K562 (cell line): ENCODE data around the gene GGA2. TPM values are rescaled to one million over a fixed set of nuclear protein-coding genes. Genes with fewer than 3 reads are reported as not detected.

ENCODE experiments used
- CBX5 ChIP-seq: IDR thresholded peaks from 2 replicates; pipeline ENCODE4 v1.6.1; 2014; ENCODE audit warnings: low read depth, borderline replicate concordance
- HDAC3 ChIP-seq: fragments of 450-650 bp; IDR thresholded peaks from 2 replicates; pipeline ENCODE4 v1.6.1; 2018; ENCODE audit warnings: borderline replicate concordance, mild to moderate bottlenecking, moderate library complexity; ENCODE audit not compliant: partially characterized antibody
- MCM7 ChIP-seq, 2 experiments: fragments of 450-650 bp; IDR thresholded peaks; 2 replicates each; pipeline ENCODE4 v1.6.1; 2016 to 2018
- MEIS2 ChIP-seq: fragments of 450-650 bp; IDR thresholded peaks from 2 replicates; pipeline ENCODE4 v1.6.1; 2014; ENCODE audit warnings: mild to moderate bottlenecking; ENCODE audit not compliant: partially characterized antibody
- MGA ChIP-seq: fragments of 450-650 bp; IDR thresholded peaks from 2 replicates; pipeline ENCODE4 v1.6.1; 2016; ENCODE audit warnings: mild to moderate bottlenecking, moderate library complexity
- NR4A1 ChIP-seq, 2 experiments: fragments of 250-450 bp in 1 of 2; fragments of 450-650 bp in 1 of 2; sonication (Bioruptor Pico) in 1 of 2; IDR thresholded peaks; 2 replicates each; pipeline versions ENCODE4 v1.4.0 to v1.6.1; 2016 to 2020; ENCODE audit warnings: mild to moderate bottlenecking in 2 of 2, missing compliant biosample characterization in 1 of 2, missing genetic modification characterization in 1 of 2, moderate library complexity in 1 of 2
- NUFIP1 ChIP-seq: fragments of 450-650 bp; IDR thresholded peaks from 2 replicates; pipeline ENCODE4 v1.6.1; 2018; ENCODE audit not compliant: partially characterized antibody
- SAFB2 ChIP-seq: fragments of 200-400 bp; formaldehyde crosslinking; IDR thresholded peaks from 2 replicates; pipeline ENCODE4 v1.6.1; 2018; ENCODE audit warnings: borderline replicate concordance, low read length, low read depth, moderate library complexity; ENCODE audit not compliant: severe bottlenecking
- SREBF2 ChIP-seq: sonication (generic); formaldehyde crosslinking; IDR thresholded peaks from 2 replicates; pipeline ENCODE4 v1.4.0; 2020; ENCODE audit warnings: mild to moderate bottlenecking, missing genetic modification reagents
- TCF7L2 ChIP-seq: fragments of 150-350 bp; IDR thresholded peaks from 2 replicates; pipeline ENCODE4 v1.6.1; 2016; ENCODE audit warnings: low read depth, mild to moderate bottlenecking, low read length, moderate library complexity
- TFAM ChIP-seq: fragments of 250-450 bp; sonication (Bioruptor Pico); conservative IDR thresholded peaks from 2 replicates; pipeline ENCODE4 v1.5.0; 2021; ENCODE audit warnings: mild to moderate bottlenecking, moderate library complexity
- ZNF121 ChIP-seq: sonication (generic); formaldehyde crosslinking; conservative IDR thresholded peaks from 2 replicates; pipeline ENCODE4 v1.8.0; 2022; ENCODE audit warnings: missing genetic modification reagents
- ZNF124 ChIP-seq: sonication (generic); formaldehyde crosslinking; IDR thresholded peaks from 2 replicates; pipeline ENCODE4 v1.8.1; 2022; ENCODE audit warnings: missing genetic modification reagents
- ZNF354B ChIP-seq: fragments of 250-450 bp; sonication (Bioruptor Pico); IDR thresholded peaks from 2 replicates; pipeline ENCODE4 v1.4.0; 2020
- ZNF668 ChIP-seq: fragments of 250-450 bp; sonication (Bioruptor Pico); IDR thresholded peaks from 2 replicates; pipeline ENCODE4 v1.8.0; 2022; ENCODE audit warnings: mild to moderate bottlenecking, inconsistent platforms
- ZNF766 ChIP-seq: fragments of 200-800 bp; sonication (Bioruptor generic); conservative IDR thresholded peaks from 2 replicates; pipeline ENCODE4 v1.6.1; 2016; ENCODE audit warnings: missing genetic modification characterization, missing compliant biosample characterization
- polyA plus RNA-seq, 8 experiments: library from polyadenylated mRNA; depleted of rRNA in 4 of 8; stranded (reverse) in 5 of 8; unstranded in 3 of 8; fragments of >200 nt; fragmentation: Nextera tagmentation in 2 of 8; fragmentation: Illumina TruSeq in 1 of 8; extraction: Ambion mirVana in 2 of 8; extraction: Trizol in 1 of 8; gene quantifications; 2 replicates each; pipeline versions ENCODE4 v1.2.1 to v1.2.3, GENCODE V29; 2011 to 2014; ENCODE audit warnings: inconsistent platforms in 1 of 8, missing spikeins in 1 of 8
- total RNA-seq, 7 experiments: library from RNA; depleted of rRNA in 6 of 7; stranded (reverse); fragments of >200 nt in 6 of 7; fragmentation: Illumina TruSeq in 2 of 7; extraction: Trizol in 2 of 7; gene quantifications; 2 replicates each; pipeline versions ENCODE4 v1.2.1 to v1.2.3, GENCODE V29; 2011 to 2021; ENCODE audit warnings: low replicate concordance in 1 of 7

The GGA2 gene
- total and polyA plus RNA-seq, 9 of the 15 experiments (the other 6 are each of a cell fraction or from before 2014, with no cell fraction given): 11.9 to 133 (median 66.3) TPM

GRCh38 chr16:23557779-23558702, 47.7 kb upstream of the GGA2 start (continued):
- TF ChIP-seq ZNF354B (CRISPR knock-in tag) (no peak), MGA (no peak), ZNF121 (CRISPR knock-in tag) (no peak; the same call in 1 of the 2 replicates), ZNF668 (no peak), NR4A1 (CRISPR knock-in tag; IDR thresholded peaks at IDR 0.05) (peak; percentile 54; the same call in 1 of the 2 replicates), NR4A1 (tag; IDR thresholded peaks at IDR 0.05) (no peak), SREBF2 (CRISPR knock-in tag) (no peak), CBX5 (no peak), MCM7 (IDR thresholded peaks at IDR 0.05) (no peak), SAFB2 (no peak), ZNF124 (CRISPR knock-in tag) (no peak), TFAM (CRISPR knock-in tag) (no peak), MEIS2 (no peak), ZNF766 (CRISPR knock-in tag) (no peak), NUFIP1 (no peak), HDAC3 (no peak), TCF7L2 (no peak)
